ENCODE measurements around the gene EGLN2. TPM values are rescaled to one million over a fixed set of nuclear protein-coding genes. Genes with fewer than 3 reads are reported as not detected.
"Not testable (repeated sequence)": the region's sequence is repeated elsewhere in the genome, so short reads cannot be mapped to it uniquely, and the experiment has no call there.

Gene EGLN2
- total RNA-seq, 2 experiments from 2014 or later, result 124 to 126 TPM

DNA sequence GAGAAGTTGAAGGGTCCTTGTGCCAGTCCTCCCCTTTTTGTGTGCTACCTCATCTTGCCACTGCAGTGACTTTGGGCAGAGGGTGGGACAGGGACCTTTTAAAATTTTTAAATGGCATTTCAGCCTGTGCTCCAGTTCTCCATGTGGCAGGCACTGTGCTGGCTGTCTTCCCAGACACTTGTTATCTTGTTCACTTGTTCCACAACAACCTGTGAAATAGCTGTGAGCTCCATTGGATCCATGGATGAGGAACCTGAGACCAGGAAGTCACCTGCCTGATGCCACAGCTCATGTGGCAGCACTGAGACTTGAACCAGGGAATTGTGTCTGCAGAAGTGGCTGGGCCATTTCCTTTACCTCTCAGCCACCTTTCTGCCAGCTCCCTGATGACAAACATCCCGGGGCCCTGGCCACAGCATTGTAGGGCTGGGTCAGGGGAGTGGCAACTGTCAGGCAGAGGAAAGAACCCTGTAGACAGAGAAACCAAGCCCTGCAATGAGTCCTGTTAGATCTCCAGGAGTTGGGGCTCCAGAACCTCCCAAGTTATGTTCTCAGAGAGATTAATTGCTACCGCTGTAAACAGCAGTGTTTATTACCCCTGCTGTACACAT lies 6.4 kb downstream of the EGLN2 start:
- CTCF ChIA-PET, result interaction anchor here (1.2 to 4.3 kb wide), 8 partner anchors 9 to 148 kb away, joined by 3 to 26 read pairs (median 12); partner anchors contain the start of gene RAB4B
- POLR2A ChIA-PET, result no interaction called here
- Mint-ChIP-seq H3K27me3 (no peaks in the 10 kb centered on the region), H3K27ac (peak overlapping the region; percentile 88), H3K4me3 (peak overlapping the region; percentile 95), H3K4me1 (peaks cover 86% of the 10 kb centered on the region), H3K36me3 (ENCODE audit: low read depth) (peaks cover 87% of the 10 kb centered on the region), H3K9me3 (no peaks in the 10 kb centered on the region)
- DNase-seq, result peak; percentile 61

DNA sequence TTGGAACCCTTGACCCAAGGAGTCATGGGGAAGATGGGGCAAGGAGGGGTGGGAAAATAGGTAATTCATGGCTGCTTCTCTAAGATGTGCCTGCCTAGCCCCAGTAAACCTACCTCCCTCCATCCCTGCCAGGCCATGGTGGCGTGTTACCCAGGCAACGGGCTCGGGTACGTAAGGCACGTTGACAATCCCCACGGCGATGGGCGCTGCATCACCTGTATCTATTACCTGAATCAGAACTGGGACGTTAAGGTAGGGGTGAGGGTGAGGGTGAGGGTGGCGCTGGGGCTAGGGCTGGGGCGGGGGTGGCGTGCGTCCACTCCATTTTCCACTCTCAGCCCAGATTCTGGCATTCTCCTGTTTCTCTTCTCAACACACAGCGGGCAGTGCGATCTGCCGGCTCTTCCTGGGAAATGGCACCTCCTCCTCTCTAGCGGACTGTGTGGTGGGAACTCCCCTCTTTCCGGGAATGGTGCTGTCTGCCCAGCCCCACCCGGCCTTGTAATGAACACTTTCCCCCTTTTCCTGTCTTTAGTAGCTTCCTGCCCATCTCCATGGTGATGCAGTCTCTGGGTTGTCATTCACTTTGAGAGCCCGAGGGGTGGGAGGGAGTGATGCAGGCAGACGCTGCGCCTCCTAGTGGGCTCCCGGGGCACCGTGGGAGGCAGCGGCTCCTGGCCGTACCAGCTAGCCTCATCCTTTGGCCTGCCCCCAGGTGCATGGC lies 7.6 kb downstream of the EGLN2 start:
- Mint-ChIP-seq H3K27ac (peak overlapping the region; percentile 88), H3K36me3 (ENCODE audit: low read depth) (peaks cover 82% of the 10 kb centered on the region), H3K4me1 (peaks cover 88% of the 10 kb centered on the region), H3K9me3 (no peaks in the 10 kb centered on the region), H3K27me3 (peaks cover 4% of the 10 kb centered on the region), H3K4me3 (peak overlapping the region; percentile 67)
- ChIA-PET CTCF (interaction anchor here (0.5 to 4.3 kb wide), 24 partner anchors 10 to 498 kb away, joined by 3 to 26 read pairs (median 4); partner anchors contain the start of genes ACTMAP, COQ8B, ITPKC and RAB4B), POLR2A (interaction anchor here (1.2 kb wide), 1 partner anchor 59 kb away, joined by 3 read pairs; no protein-coding TSS in a partner anchor)
- DNase-seq, result peak; percentile 80

DNA sequence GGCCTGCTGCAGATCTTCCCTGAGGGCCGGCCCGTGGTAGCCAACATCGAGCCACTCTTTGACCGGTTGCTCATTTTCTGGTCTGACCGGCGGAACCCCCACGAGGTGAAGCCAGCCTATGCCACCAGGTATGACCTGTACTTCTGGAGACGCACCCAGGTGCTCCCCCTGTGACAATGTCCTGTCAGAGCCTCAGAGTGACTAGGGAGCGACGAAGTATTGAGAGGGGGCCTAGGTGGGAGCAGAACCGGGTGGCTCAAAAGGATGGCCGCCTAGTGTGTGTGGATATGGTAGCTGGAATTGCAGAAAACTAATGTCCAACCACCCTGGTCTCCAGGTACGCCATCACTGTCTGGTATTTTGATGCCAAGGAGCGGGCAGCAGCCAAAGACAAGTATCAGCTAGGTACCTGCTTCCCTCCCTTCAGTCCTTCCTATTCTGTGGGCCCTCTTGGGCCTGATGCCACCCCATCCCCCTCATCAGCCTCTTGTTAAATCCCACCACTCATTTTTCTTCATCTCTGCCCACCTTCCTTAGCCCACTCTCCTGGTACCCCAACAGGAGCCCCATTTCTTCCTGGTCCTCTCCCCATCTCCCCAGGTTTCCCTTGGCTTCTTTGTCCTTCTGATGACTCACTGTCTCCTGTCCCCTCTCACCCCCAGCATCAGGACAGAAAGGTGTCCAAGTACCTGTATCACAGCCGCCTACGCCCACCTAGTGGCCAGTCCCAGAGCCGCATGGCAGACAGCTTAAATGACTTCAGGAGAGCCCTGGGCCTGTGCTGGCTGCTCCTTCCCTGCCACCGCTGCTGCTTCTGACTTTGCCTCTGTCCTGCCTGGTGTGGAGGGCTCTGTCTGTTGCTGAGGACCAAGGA lies 8.4 kb downstream of the EGLN2 start:
- Mint-ChIP-seq H3K4me1 (peaks cover 86% of the 10 kb centered on the region), H3K36me3 (ENCODE audit: low read depth) (peaks cover 74% of the 10 kb centered on the region), H3K4me3 (peak overlapping the region; percentile 67), H3K9me3 (no peaks in the 10 kb centered on the region), H3K27ac (peak overlapping the region; percentile 88), H3K27me3 (peaks cover 8% of the 10 kb centered on the region)
- ChIA-PET POLR2A (interaction anchor here (1.2 kb wide), 1 partner anchor 60 kb away, joined by 3 read pairs; no protein-coding TSS in a partner anchor), CTCF (interaction anchor here (0.7 to 4.3 kb wide), 20 partner anchors 11 to 201 kb away, joined by 3 to 26 read pairs (median 4); partner anchors contain the start of genes ACTMAP, COQ8B, ITPKC and RAB4B)
- no peak for DNase-seq

DNA sequence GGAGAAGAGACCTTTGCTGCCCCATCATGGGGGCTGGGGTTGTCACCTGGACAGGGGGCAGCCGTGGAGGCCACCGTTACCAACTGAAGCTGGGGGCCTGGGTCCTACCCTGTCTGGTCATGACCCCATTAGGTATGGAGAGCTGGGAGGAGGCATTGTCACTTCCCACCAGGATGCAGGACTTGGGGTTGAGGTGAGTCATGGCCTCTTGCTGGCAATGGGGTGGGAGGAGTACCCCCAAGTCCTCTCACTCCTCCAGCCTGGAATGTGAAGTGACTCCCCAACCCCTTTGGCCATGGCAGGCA lies 9.0 kb downstream of the EGLN2 start:
- H3K4me1 Mint-ChIP-seq, result peaks cover 86% of the 10 kb centered on the region
- H3K9me3 Mint-ChIP-seq, result no peaks in the 10 kb centered on the region
- H3K4me3 Mint-ChIP-seq, result no peak overlapping the region
- no peak for DNase-seq
- ChIA-PET CTCF (interaction anchor here (0.5 to 4.3 kb wide), 11 partner anchors 12 to 1499 kb away, joined by 3 to 26 read pairs (median 9); partner anchors contain the start of genes ACTMAP, RAB4B and SNRPA), POLR2A (no interaction called here)
- peaks cover 13% of the 10 kb centered on the region for H3K27me3 Mint-ChIP-seq
- H3K36me3 Mint-ChIP-seq (ENCODE audit: low read depth), result peaks cover 70% of the 10 kb centered on the region
- H3K27ac Mint-ChIP-seq, result peak overlapping the region; percentile 88

DNA sequence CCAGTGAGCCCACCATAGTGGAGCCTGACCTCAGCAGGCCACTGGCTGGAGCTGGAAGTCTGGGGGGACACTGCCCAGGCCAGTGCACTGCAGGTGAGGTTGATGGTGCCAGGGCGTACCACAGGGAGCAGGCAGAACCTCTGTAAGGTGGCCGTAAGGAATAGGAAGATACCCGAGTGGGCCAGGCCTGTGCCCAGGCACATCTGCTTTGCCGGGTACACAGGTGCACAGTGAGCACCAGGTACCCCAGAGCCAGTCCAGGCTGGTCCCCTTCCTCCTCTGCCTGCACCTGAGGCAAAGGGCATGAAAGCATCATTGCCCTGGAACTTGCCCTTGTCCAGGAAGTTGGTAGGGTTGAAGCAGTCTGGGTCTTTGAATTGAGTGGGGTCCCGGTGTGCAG lies 9.5 kb downstream of the EGLN2 start:
- Mint-ChIP-seq H3K4me3 (no peak overlapping the region), H3K27me3 (peaks cover 14% of the 10 kb centered on the region), H3K4me1 (peaks cover 81% of the 10 kb centered on the region), H3K9me3 (no peaks in the 10 kb centered on the region), H3K27ac (no peak overlapping the region), H3K36me3 (ENCODE audit: low read depth) (peaks cover 66% of the 10 kb centered on the region)
- ChIA-PET POLR2A (no interaction called here), CTCF (interaction anchor here (0.5 to 4.3 kb wide), 6 partner anchors 31 to 1499 kb away, joined by 3 to 26 read pairs (median 8); partner anchors contain the start of genes ACTMAP, RAB4B and SNRPA)
- no peak for DNase-seq

DNA sequence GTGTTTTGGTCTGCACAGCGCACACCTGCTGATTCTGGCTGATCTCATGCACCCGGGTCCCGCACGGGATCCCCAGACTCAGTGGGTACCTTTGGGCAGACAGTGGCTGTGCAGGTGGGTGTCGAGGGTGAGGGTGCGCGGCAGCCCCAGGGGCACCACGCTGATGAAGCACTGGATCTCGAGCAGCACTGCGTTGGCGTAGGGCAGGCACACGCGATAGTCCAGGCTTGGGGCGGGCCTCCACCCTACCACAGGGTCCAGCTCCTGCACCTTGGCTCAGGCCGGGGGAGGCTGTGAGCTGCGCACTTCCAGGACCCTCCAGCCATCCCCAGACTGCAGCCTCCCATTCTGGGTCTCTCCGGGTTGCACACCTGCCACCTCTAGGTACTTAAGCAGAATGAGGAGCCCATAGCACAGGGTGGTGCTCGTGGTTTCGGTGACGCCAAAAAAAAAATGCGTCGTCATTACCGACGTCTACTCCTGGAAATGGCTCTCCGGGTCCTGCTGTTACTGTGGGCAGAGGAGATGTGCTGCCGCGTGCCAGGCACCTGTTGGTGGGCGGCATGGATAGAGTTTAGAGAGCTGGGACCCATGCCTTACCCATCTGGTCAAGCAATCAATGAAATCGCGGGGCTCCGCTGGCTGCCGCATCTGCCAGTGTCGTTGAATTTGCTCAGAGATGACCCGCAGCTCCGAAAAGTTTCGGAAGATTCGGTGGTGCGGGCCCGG lies 10.5 kb downstream of the EGLN2 start:
- CTCF ChIA-PET, result interaction anchor here (1.1 to 1.3 kb wide), 3 partner anchors 10 to 54 kb away, joined by 3 read pairs; no protein-coding TSS in a partner anchor
- DNase-seq, result no peak
- Mint-ChIP-seq H3K9me3 (no peaks in the 10 kb centered on the region), H3K4me1 (peaks cover 73% of the 10 kb centered on the region), H3K27ac (peak overlapping the region; percentile 60), H3K4me3 (peak overlapping the region; percentile 15), H3K36me3 (ENCODE audit: low read depth) (peaks cover 55% of the 10 kb centered on the region), H3K27me3 (peaks cover 23% of the 10 kb centered on the region)
- POLR2A ChIA-PET, result no interaction called here

DNA sequence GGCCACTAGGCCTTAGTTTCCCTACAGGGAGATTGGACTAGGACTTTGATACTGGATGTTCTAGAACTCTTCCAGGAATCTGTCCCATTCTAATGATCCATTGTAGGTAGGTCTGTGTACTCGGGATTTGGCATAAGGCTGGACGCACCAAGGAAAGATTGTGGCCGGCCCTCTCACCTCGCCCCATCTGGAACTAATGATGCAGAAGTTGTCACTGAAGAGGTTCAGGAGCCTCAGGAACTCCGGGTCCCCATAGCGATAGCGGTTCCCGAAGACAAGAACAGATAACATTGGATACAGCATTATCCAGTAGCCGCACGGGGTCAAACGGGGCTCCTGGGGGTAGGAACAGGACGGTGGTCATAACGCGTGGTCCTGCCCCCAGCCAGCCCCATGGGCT lies 11.2 kb downstream of the EGLN2 start:
- Mint-ChIP-seq H3K9me3 (no peaks in the 10 kb centered on the region), H3K27ac (no peak overlapping the region), H3K36me3 (ENCODE audit: low read depth) (peaks cover 50% of the 10 kb centered on the region), H3K4me1 (peaks cover 68% of the 10 kb centered on the region), H3K4me3 (peak overlapping the region; percentile 84), H3K27me3 (peaks cover 28% of the 10 kb centered on the region)
- CTCF ChIA-PET, result interaction anchor here (1.3 kb wide), 2 partner anchors 9 to 12 kb away, joined by 3 read pairs; no protein-coding TSS in a partner anchor
- no peak for DNase-seq
- POLR2A ChIA-PET, result no interaction called here

DNA sequence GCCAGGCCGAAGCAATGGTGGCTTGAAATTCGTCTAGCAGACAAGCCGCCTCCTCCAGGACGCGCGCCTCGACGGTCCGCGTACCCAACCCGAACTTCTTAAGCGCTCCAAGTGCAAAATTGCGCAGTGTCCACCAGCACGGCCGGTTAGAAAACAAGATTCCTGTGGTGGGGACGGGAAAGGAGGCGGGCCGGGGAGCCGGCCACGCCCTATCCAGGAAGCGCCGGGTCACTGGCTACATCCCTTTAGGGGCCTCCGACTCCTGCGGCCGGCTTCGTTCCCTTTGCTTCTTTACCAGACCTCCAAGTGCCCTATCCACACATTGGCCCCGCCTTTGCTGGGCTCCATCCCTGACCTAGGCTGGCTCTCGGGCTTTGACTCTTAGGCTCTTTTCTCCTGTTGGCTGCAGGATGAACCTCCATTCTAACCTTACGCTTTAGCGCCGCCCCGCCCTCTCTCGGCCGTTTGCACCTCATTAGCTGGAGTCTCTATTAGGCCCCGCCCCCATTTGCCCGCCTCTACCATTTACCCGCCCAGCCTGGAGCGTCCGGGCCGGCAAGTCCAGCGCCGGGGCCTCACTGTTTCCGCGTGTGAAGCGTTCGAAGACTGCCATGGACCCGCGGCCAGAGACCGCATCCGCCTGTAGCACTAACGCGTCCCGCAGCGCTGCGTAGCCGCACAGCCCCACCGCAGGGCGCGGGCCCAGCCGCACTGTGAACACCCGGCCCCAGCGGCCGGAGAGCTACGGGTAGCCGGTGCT lies 11.8 kb downstream of the EGLN2 start:
- H3K27ac Mint-ChIP-seq, result peak overlapping the region; percentile 86
- DNase-seq, result peak; percentile 61
- H3K9me3 Mint-ChIP-seq, POLR2A ChIA-PET: not testable (repeated sequence)
- CTCF ChIA-PET, result interaction anchor here (0.8 kb wide), 1 partner anchor 33 kb away, joined by 4 read pairs; the partner anchor contains the start of gene RAB4B
- H3K27me3 Mint-ChIP-seq, result peaks cover 30% of the 10 kb centered on the region
- H3K36me3 Mint-ChIP-seq (ENCODE audit: low read depth), result peaks cover 44% of the 10 kb centered on the region
- H3K4me1 Mint-ChIP-seq, result peaks cover 61% of the 10 kb centered on the region
- H3K4me3 Mint-ChIP-seq, result peak overlapping the region; percentile 84

DNA sequence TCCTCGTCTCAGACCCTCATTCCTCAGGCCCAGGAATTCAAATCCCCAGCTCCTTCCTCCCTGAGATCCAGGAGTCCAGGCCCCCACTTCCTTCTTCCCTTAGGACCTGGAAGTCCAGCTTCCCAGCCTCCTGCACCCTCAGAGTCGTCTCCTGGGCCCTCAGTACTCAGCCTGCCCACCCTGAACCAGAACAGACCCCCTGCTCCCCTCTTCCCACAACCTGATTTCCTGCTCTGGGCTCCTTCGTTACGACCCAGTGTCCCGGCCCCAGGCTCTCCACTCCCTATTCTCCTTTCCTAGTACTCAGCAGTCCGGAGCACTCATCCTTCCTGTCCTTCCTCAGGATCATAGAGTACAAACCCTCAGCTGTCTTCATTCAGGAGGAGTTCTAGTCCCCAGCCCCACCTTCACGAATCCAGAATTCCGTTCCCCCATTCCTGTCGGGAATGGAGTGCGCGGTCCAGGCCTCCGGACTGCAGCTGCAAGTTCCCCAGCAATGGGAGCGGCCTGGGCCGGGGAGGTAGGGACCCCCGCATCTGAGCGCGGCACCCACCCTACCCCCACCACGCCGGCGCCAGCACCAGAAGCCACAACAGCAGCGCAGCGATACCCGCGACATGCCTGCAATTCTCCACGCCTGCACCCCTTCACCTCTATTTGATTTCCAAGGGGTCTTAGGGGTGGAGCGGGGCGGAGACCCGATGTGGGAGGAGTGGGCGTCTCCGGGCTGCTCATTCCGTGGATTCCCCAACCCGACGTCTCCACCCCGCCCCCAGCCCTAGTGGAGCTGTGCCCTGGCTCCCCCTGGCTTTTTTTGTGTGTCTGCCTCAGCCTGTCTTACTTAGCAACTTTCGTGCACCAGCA lies 12.7 kb downstream of the EGLN2 start:
- H3K4me1 Mint-ChIP-seq, result peaks cover 53% of the 10 kb centered on the region
- H3K27ac Mint-ChIP-seq, result peak overlapping the region; percentile 62
- H3K27me3 Mint-ChIP-seq, result peaks cover 34% of the 10 kb centered on the region
- peak overlapping the region; percentile 49 for H3K4me3 Mint-ChIP-seq
- peaks cover 38% of the 10 kb centered on the region for H3K36me3 Mint-ChIP-seq (ENCODE audit: low read depth)
- DNase-seq, result no peak
- H3K9me3 Mint-ChIP-seq, result no peaks in the 10 kb centered on the region
- ChIA-PET POLR2A (no interaction called here), CTCF (interaction anchor here (0.8 to 1.0 kb wide), 2 partner anchors 9 to 34 kb away, joined by 4 read pairs; partner anchors contain the start of gene RAB4B)

DNA sequence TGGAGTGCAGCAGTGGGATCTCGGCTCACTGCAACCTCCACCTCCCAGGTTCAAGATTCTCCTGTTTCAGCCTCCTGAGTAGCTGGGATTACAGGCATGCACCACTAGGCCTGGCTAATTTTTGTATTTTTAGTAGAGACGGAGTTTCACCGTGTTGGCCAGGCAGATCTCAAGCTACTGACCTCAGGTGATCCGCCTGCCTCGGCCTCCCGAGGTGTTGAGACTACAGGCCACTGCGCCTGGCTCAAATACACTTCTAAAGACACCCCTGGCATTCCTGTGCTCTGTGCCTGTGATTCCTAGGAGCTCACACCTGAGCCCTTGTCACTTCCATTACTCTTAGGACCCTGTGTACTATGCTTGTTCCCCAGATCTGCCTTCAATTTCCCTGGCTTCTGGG lies 13.6 kb downstream of the EGLN2 start:
- H3K4me3 Mint-ChIP-seq, H3K9me3 Mint-ChIP-seq, POLR2A ChIA-PET, DNase-seq: not testable (repeated sequence)
- Mint-ChIP-seq H3K27ac (peak overlapping the region; percentile 11), H3K4me1 (peaks cover 46% of the 10 kb centered on the region), H3K27me3 (peaks cover 34% of the 10 kb centered on the region), H3K36me3 (ENCODE audit: low read depth) (peaks cover 29% of the 10 kb centered on the region)
- CTCF ChIA-PET, result interaction anchor here (1.0 kb wide), 1 partner anchor 9 kb away, joined by 4 read pairs; no protein-coding TSS in a partner anchor

DNA sequence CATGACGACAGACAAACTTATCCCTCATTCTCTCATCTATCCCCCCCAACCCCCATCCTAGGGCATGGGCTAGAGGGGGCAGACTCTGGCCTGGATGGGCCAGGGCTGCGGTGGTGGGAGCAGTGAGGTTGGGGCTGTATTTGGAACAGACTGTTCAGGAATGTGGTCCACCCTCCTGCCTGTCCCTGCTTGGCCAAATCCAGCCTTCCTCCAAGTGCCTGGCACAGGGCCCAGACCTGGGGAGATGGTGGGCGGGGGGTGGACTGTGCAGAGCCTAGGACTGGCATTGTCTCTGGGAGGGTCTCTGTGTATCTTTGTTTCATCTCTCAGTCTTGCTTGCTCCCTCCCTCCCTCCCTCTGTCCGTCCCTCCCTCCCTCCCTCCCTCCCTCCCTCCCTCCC lies 14.2 kb downstream of the EGLN2 start:
- Mint-ChIP-seq H3K27me3 (peaks cover 34% of the 10 kb centered on the region), H3K27ac (no peak overlapping the region), H3K4me3 (no peak overlapping the region), H3K36me3 (ENCODE audit: low read depth) (peaks cover 23% of the 10 kb centered on the region), H3K4me1 (peaks cover 49% of the 10 kb centered on the region), H3K9me3 (no peaks in the 10 kb centered on the region)
- ChIA-PET CTCF (no interaction called here), POLR2A (no interaction called here)
- no peak for DNase-seq
